HepG2 (cell line): Measurements from ENCODE around the gene CLASP1. TPM values are rescaled to one million over a fixed set of nuclear protein-coding genes. Genes with fewer than 3 reads are reported as not detected.
A peak's percentile ranks its signal among the peaks of the same experiment; 100 is the strongest.

Experiments
- EZH2 ChIP-seq: conservative IDR thresholded peaks from 2 replicates; pipeline ENCODE4 v1.6.1; 2012; ENCODE audit warnings: mild to moderate bottlenecking, low read depth, low read length, moderate library complexity
- FLYWCH1 ChIP-seq: sonication (generic); formaldehyde crosslinking; IDR thresholded peaks from 2 replicates; pipeline ENCODE4 v1.8.1; 2023; ENCODE audit warnings: mild to moderate bottlenecking, missing genetic modification reagents
- HNRNPUL1 ChIP-seq: fragments of 200-400 bp; formaldehyde crosslinking; IDR thresholded peaks from 2 replicates; pipeline ENCODE4 v1.6.1; 2017; ENCODE audit warnings: low read depth, mild to moderate bottlenecking, low read length, moderate library complexity
- IRF2 ChIP-seq: IDR thresholded peaks from 2 replicates; pipeline ENCODE4 v1.6.1; 2018; ENCODE audit warnings: missing genetic modification reagents, missing compliant biosample characterization
- KDM6A ChIP-seq: IDR thresholded peaks from 2 replicates; pipeline ENCODE4 v1.6.1; 2016; ENCODE audit warnings: low read depth
- MAFK ChIP-seq, 2 experiments: IDR thresholded peaks in 1 of 2; conservative IDR thresholded peaks in 1 of 2; 2 replicates each; pipeline ENCODE4 v1.6.1; 2011; ENCODE audit warnings: improper control_type of control experiment in 2 of 2, low read length in 2 of 2
- MAX ChIP-seq: IDR thresholded peaks from 2 replicates; pipeline ENCODE4 v1.6.1; 2012; ENCODE audit warnings: inconsistent platforms
- MED8 ChIP-seq: sonication (generic); formaldehyde crosslinking; IDR thresholded peaks from 2 replicates; pipeline ENCODE4 v1.8.1; 2023; ENCODE audit warnings: mild to moderate bottlenecking, missing genetic modification reagents; ENCODE audit not compliant: insufficient replicate concordance
- NFIC ChIP-seq: IDR thresholded peaks from 2 replicates; pipeline ENCODE4 v1.6.1; 2012; ENCODE audit warnings: mild to moderate bottlenecking, low read length, inconsistent platforms
- NR2C2 ChIP-seq: sonication (generic); formaldehyde crosslinking; IDR thresholded peaks from 2 replicates; pipeline ENCODE4 v1.4.0; 2020; ENCODE audit warnings: missing genetic modification reagents, mild to moderate bottlenecking, moderate library complexity, borderline replicate concordance
- NR2F1 ChIP-seq, 2 experiments: fragments of 450-650 bp in 1 of 2; formaldehyde crosslinking in 1 of 2; IDR thresholded peaks; 2 replicates each; pipeline versions ENCODE4 v1.5.0 to v1.6.1; 2016 to 2020; ENCODE audit warnings: mild to moderate bottlenecking in 1 of 2, missing compliant biosample characterization in 1 of 2, missing genetic modification reagents in 1 of 2, moderate library complexity in 1 of 2
- RFXAP ChIP-seq: sonication (generic); formaldehyde crosslinking; IDR thresholded peaks from 2 replicates; pipeline ENCODE4 v1.4.0; 2020; ENCODE audit warnings: missing genetic modification reagents, borderline replicate concordance
- SMAD1 ChIP-seq: sonication (generic); formaldehyde crosslinking; IDR thresholded peaks from 2 replicates; pipeline ENCODE4 v1.4.0; 2020; ENCODE audit warnings: missing genetic modification reagents, low read depth, mild to moderate bottlenecking, borderline replicate concordance
- SNRNP70 ChIP-seq: fragments of 200-400 bp; formaldehyde crosslinking; IDR thresholded peaks from 2 replicates; pipeline ENCODE4 v1.6.1; 2017; ENCODE audit warnings: mild to moderate bottlenecking, low read depth, low read length, moderate library complexity
- SOX13 ChIP-seq, 3 experiments: fragments of 450-650 bp in 1 of 3; sonication (generic) in 1 of 3; formaldehyde crosslinking in 1 of 3; IDR thresholded peaks in 2 of 3; conservative IDR thresholded peaks in 1 of 3; 2 replicates each; pipeline versions ENCODE4 v1.5.0 to v1.6.1; 2016 to 2020; ENCODE audit warnings: antibody characterized with exemption in 1 of 3, mild to moderate bottlenecking in 1 of 3, missing compliant biosample characterization in 1 of 3, missing genetic modification reagents in 1 of 3, moderate library complexity in 1 of 3
- TRAFD1 ChIP-seq: sonication (generic); formaldehyde crosslinking; IDR thresholded peaks from 2 replicates; pipeline ENCODE4 v1.5.1; 2020; ENCODE audit warnings: missing genetic modification reagents, mild to moderate bottlenecking, borderline replicate concordance
- XRCC5 ChIP-seq: fragments of 200-400 bp; formaldehyde crosslinking; optimal IDR thresholded peaks from 2 replicates; pipeline ENCODE3; 2017; ENCODE audit warnings: mild to moderate bottlenecking, low read length
- ZKSCAN1 ChIP-seq: fragments of 150-350 bp; IDR thresholded peaks from 2 replicates; pipeline ENCODE4 v1.6.1; 2014; ENCODE audit warnings: low read length
- ZNF263 ChIP-seq: sonication (generic); formaldehyde crosslinking; IDR thresholded peaks from 2 replicates; pipeline ENCODE4 v1.4.0; 2020; ENCODE audit warnings: missing genetic modification reagents
- ZNF441 ChIP-seq: sonication (generic); formaldehyde crosslinking; IDR thresholded peaks from 2 replicates; pipeline ENCODE4 v1.7.0; 2021; ENCODE audit warnings: missing genetic modification reagents, borderline replicate concordance
- ZNF512 ChIP-seq: sonication (generic); formaldehyde crosslinking; IDR thresholded peaks from 2 replicates; pipeline ENCODE4 v1.4.0; 2020; ENCODE audit warnings: mild to moderate bottlenecking, missing genetic modification reagents
- ZNF549 ChIP-seq: sonication (generic); formaldehyde crosslinking; IDR thresholded peaks from 2 replicates; pipeline ENCODE4 v1.5.0; 2020; ENCODE audit warnings: missing genetic modification reagents
- ZNF660 ChIP-seq: sonication (generic); formaldehyde crosslinking; IDR thresholded peaks from 2 replicates; pipeline ENCODE4 v1.5.1; 2020; ENCODE audit warnings: mild to moderate bottlenecking, low read depth, missing genetic modification reagents, borderline replicate concordance
- ZNF772 ChIP-seq: sonication (generic); formaldehyde crosslinking; IDR thresholded peaks from 2 replicates; pipeline ENCODE4 v1.5.0; 2020; ENCODE audit warnings: mild to moderate bottlenecking, missing genetic modification reagents
- ZSCAN25 ChIP-seq: sonication (generic); formaldehyde crosslinking; IDR thresholded peaks from 2 replicates; pipeline ENCODE4 v1.8.0; 2022; ENCODE audit warnings: mild to moderate bottlenecking, missing genetic modification reagents
- polyA plus RNA-seq, 8 experiments: library from polyadenylated mRNA; depleted of rRNA in 3 of 8; stranded (reverse) in 7 of 8; unstranded in 1 of 8; fragments of >200 nt; fragmentation: Illumina TruSeq in 4 of 8; extraction: Trizol in 4 of 8; gene quantifications; 2 replicates each; pipeline versions ENCODE4 v1.2.1 to v1.2.3, GENCODE V29; 2011 to 2016; ENCODE audit warnings: low read depth in 4 of 8, missing spikeins in 1 of 8, mixed read lengths in 1 of 8; ENCODE audit not compliant: insufficient read depth in 1 of 8
- total RNA-seq, 5 experiments: library from RNA; depleted of rRNA; stranded (reverse); fragments of >200 nt; fragmentation: Illumina TruSeq; extraction: Trizol; gene quantifications; 2 replicates each; pipeline ENCODE4 v1.2.3, GENCODE V29; 2016; ENCODE audit warnings: low read depth in 1 of 5

CLASP1 gene
- total and polyA plus RNA-seq, 2 of the 13 experiments (the other 11 are each of a cell fraction or from before 2014, with no cell fraction given): 11.7 to 47.9 TPM

GRCh38 chr2:121659933-121660332 is 10.7 kb upstream of the CLASP1 start (continued):
- TF ChIP-seq HNRNPUL1 (no peak), ZSCAN25 (no peak; the same call in 1 of the 2 replicates), TRAFD1 (CRISPR knock-in tag) (no peak), SOX13 (IDR thresholded peaks at IDR 0.05) (no peak), SOX13 (CRISPR knock-in tag; conservative IDR thresholded peaks at IDR 0.05 in 1 of 2, IDR thresholded peaks at IDR 0.05 in 1 of 2) (peak in 1 of 2 experiments; percentile 43; a peak in 1 of 4 replicates), ZNF263 (no peak), MAX (peak; percentile 18; the same call in 1 of the 2 replicates), ZNF512 (CRISPR knock-in tag) (no peak), MED8 (CRISPR knock-in tag) (no peak), ZKSCAN1 (no peak), XRCC5 (no peak), SMAD1 (CRISPR knock-in tag) (no peak), ZNF660 (CRISPR knock-in tag) (no peak), EZH2 (no peak), KDM6A (CRISPR knock-in tag) (peak; percentile 28; the same call in 1 of the 2 replicates), MAFK (conservative IDR thresholded peaks at IDR 0.05 in 1 of 2, IDR thresholded peaks at IDR 0.05 in 1 of 2; ENCODE audit: low read length in 2 of 2) (no peak), ZNF772 (no peak), ZNF549 (CRISPR knock-in tag) (no peak), ZNF441 (peak; percentile 19; the same call in 1 of the 2 replicates), NFIC (no peak; the same call in 1 of the 2 replicates), IRF2 (CRISPR knock-in tag) (peak; percentile 58; the same call in 1 of the 2 replicates), RFXAP (CRISPR knock-in tag) (no peak), NR2C2 (no peak), FLYWCH1 (CRISPR knock-in tag) (no peak), SNRNP70 (no peak), NR2F1 (CRISPR knock-in tag; IDR thresholded peaks at IDR 0.05) (peak; percentile 77 to 85; a peak in 2 of 4 replicates)
